KMS-11 (cell line): ENCODE data around the gene SEC24D.
A peak's percentile ranks its signal among the peaks of the same experiment; 100 is the strongest.

ENCODE experiments used
- H2AFZ ChIP-seq: fragments of 200-600 bp; sonication (generic); 2 replicates; pipeline ENCODE4 v1.6.1; 2016; ENCODE audit warnings: antibody characterized with exemption, mixed run types, low read depth
- H3K27ac ChIP-seq: fragments of 200-600 bp; sonication (generic); 2 replicates; pipeline ENCODE4 v1.6.1; 2016; ENCODE audit warnings: mild to moderate bottlenecking, mixed run types
- H3K27me3 ChIP-seq: fragments of 200-600 bp; sonication (generic); 2 replicates; pipeline ENCODE4 v1.6.1; 2017; ENCODE audit warnings: mild to moderate bottlenecking, low read depth, mixed run types, moderate library complexity; ENCODE audit not compliant: insufficient read depth
- H3K36me3 ChIP-seq: fragments of 200-600 bp; sonication (generic); 2 replicates; pipeline ENCODE4 v1.6.1; 2017; ENCODE audit warnings: mild to moderate bottlenecking, mixed run types; ENCODE audit not compliant: insufficient read depth
- H3K4me1 ChIP-seq: fragments of 200-600 bp; sonication (generic); 2 replicates; pipeline ENCODE4 v1.6.1; 2016; ENCODE audit warnings: mild to moderate bottlenecking, low read depth, mixed run types; ENCODE audit not compliant: poor library complexity, severe bottlenecking
- H3K4me2 ChIP-seq: fragments of 200-600 bp; sonication (generic); 2 replicates; pipeline ENCODE4 v1.7.0; 2016; ENCODE audit warnings: mild to moderate bottlenecking, mixed run types
- H3K4me3 ChIP-seq: fragments of 200-600 bp; sonication (generic); IDR thresholded peaks from 2 replicates; pipeline ENCODE4 v1.6.1; 2017; ENCODE audit warnings: low read depth, low read length, mixed read lengths; ENCODE audit not compliant: insufficient read depth
- H3K79me2 ChIP-seq: fragments of 200-600 bp; sonication (generic); 2 replicates; pipeline ENCODE4 v1.6.1; 2016; ENCODE audit warnings: low read depth, mixed run types; ENCODE audit not compliant: insufficient read depth
- H3K9ac ChIP-seq: fragments of 200-600 bp; sonication (generic); 2 replicates; pipeline ENCODE4 v1.6.1; 2016; ENCODE audit warnings: mild to moderate bottlenecking, mixed run types
- H4K20me1 ChIP-seq: fragments of 200-600 bp; sonication (generic); 2 replicates; pipeline ENCODE4 v1.6.1; 2016; ENCODE audit warnings: mild to moderate bottlenecking, mixed run types; ENCODE audit not compliant: insufficient read depth
- TF ChIP-seq, protein P1 (sequence below): fragments of 200-600 bp; sonication (generic); conservative IDR thresholded peaks from 2 replicates; pipeline ENCODE4 v1.6.1; 2017; ENCODE audit warnings: low read depth, mild to moderate bottlenecking, antibody characterized with exemption, low read length, moderate library complexity, mixed read lengths

SEC24D gene

DNA sequence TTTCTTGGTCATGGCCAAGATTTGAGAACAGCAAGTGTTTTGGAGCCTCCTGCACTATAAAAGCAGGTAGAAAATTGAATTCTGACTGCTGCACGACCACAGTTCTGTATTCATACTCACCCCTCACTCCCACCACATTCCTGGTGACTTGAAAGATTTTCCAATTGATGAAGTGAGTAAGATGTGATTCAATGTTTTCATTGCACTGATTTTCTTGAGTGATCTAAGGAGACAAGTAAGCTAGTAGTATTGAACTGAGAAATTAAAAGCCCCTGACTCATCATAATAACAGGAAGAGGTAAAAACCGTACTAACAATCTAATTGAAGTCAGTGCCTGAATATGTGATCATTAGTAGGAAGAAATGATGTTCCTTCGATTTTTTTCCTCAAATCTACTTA lies 6.1 kb upstream of the SEC24D start:
- no peak overlapping the region for H3K9ac ChIP-seq
- peaks cover under 1% of the 10 kb centered on the region for H3K4me1 ChIP-seq
- H3K4me3 ChIP-seq: no peak overlapping the region
- no peaks in the 10 kb centered on the region for H4K20me1 ChIP-seq
- no peak overlapping the region for H2AFZ ChIP-seq
- H3K79me2 ChIP-seq: no peaks in the 10 kb centered on the region
- TF ChIP-seq, protein P1, sequence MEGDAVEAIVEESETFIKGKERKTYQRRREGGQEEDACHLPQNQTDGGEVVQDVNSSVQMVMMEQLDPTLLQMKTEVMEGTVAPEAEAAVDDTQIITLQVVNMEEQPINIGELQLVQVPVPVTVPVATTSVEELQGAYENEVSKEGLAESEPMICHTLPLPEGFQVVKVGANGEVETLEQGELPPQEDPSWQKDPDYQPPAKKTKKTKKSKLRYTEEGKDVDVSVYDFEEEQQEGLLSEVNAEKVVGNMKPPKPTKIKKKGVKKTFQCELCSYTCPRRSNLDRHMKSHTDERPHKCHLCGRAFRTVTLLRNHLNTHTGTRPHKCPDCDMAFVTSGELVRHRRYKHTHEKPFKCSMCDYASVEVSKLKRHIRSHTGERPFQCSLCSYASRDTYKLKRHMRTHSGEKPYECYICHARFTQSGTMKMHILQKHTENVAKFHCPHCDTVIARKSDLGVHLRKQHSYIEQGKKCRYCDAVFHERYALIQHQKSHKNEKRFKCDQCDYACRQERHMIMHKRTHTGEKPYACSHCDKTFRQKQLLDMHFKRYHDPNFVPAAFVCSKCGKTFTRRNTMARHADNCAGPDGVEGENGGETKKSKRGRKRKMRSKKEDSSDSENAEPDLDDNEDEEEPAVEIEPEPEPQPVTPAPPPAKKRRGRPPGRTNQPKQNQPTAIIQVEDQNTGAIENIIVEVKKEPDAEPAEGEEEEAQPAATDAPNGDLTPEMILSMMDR: no peak
- H3K4me2 ChIP-seq: no peak overlapping the region
- no peaks in the 10 kb centered on the region for H3K27me3 ChIP-seq
- H3K36me3 ChIP-seq: no peaks in the 10 kb centered on the region
- H3K27ac ChIP-seq: no peak overlapping the region

DNA sequence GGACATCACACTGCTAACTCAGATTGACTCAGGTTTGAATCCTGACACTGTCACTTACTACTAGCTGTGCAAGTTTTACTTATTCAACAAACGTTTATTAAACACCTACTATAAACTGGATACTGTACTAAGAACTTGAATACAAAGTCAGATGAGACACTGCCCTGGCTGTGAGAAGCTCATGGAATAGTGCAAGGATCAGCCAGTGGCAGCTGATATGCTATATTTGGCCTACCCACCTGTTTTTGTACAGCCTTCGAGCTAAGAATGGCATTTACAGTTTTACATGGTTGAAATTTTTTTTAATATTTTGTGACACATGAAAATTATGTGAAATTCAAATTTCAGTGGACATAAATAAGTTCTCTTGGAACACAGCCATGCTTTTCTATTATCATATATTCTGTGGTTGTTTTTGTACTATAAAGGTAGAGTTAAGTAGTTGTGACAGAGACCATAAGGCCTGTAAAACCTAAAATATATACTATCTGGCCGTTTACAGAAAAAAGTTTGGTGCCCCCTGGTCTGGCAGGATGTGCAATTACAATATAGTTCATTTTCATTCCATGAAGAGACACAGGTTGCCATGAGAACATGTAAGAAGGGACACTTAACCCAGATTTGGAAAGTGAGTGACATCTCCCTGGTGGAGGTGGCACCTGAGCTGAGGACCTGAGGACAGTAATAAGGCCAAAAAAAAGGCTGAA lies 3.4 kb upstream of the SEC24D start:
- Histone ChIP-seq H4K20me1 (no peaks in the 10 kb centered on the region), H3K27me3 (no peaks in the 10 kb centered on the region), H3K4me2 (no peak overlapping the region), H3K79me2 (peaks cover 11% of the 10 kb centered on the region), H3K9ac (no peak overlapping the region), H3K36me3 (no peaks in the 10 kb centered on the region), H3K4me3 (no peak overlapping the region), H3K4me1 (peaks cover 11% of the 10 kb centered on the region), H3K27ac (no peak overlapping the region), H2AFZ (no peak overlapping the region)
- TF ChIP-seq, protein P1: no peak

DNA sequence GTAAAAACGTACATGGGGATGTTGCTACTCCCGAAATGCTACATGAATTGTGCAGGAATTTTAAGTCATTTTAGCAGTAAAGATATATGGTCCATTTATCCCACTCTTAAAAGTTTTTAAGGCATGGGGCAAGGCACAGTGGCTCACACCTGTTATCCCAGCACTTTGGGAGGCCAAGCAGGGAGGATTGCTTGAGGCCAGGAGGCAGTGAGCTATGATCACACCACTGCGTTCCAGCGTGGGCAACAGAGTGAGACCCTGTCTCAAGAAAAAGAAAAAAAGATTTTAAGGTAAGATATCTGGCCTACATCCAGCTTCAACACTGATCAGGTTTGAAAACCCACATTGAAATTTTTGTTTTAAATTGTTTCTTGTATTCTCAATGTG lies 1.2 kb upstream of the SEC24D start:
- no peaks in the 10 kb centered on the region for H4K20me1 ChIP-seq
- H3K4me1 ChIP-seq: peaks cover 27% of the 10 kb centered on the region
- H3K27ac ChIP-seq: no peak overlapping the region
- H2AFZ ChIP-seq: peak overlapping the region; percentile 100
- peaks cover 27% of the 10 kb centered on the region for H3K79me2 ChIP-seq
- H3K9ac ChIP-seq: peak overlapping the region; percentile 96; the same call in 1 of the 2 replicates
- TF ChIP-seq, protein P1: no peak
- H3K4me3 ChIP-seq: no peak overlapping the region
- H3K4me2 ChIP-seq: peak overlapping the region; percentile 72
- H3K27me3 ChIP-seq: no peaks in the 10 kb centered on the region
- H3K36me3 ChIP-seq: no peaks in the 10 kb centered on the region

DNA sequence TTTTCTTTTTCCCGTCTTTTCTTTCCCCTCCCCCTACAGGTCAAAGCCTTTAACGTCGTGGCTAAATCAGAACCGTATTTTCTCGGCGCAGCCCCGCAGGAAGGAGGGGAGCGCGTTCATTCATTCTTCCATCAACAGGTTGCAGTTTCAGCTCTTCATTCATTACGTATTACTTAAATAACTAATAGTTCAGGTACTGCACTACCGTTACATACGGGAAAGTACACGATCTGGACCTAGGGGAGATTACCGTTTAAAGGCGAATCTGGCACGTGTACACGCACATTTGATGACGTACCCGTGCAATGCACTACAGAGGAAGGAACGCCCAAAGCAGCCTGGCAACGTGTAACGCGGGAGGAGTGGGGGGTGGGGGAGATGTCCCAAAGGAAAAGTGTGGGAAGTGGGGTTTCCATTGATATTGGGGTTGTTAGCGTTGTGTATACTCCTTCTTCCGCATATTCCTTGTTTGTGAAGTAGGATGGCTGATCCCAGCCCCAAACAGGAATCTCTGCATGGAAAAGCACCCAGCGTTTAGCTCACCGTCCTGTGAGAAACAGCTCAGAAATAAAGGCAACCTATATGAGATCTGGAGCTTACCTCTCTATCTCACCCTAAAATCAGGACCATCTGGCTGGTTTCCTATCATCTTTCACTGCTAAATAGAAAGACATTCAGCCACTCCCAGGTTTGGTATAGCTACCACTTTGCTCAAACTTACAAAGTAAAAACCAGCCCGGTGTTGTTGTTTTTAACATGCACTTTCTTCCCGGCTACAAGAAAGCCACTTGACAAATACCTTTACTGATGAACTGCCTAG lies 585 bp upstream of the SEC24D start:
- Histone ChIP-seq H3K4me1 (peaks cover 27% of the 10 kb centered on the region), H3K27ac (peak overlapping the region; percentile 86), H2AFZ (peak overlapping the region; percentile 100), H3K36me3 (no peaks in the 10 kb centered on the region), H3K4me3 (peak overlapping the region; percentile 60), H4K20me1 (no peaks in the 10 kb centered on the region), H3K79me2 (peaks cover 27% of the 10 kb centered on the region), H3K4me2 (peak overlapping the region; percentile 72), H3K9ac (peak overlapping the region; percentile 96), H3K27me3 (no peaks in the 10 kb centered on the region)
- TF ChIP-seq, protein P1: 0 out of 2 replicates have a peak, but pooled peaks have one; percentile 18
